Breast epithelium (tissue), 3 donors: ENCODE results near the gene GRIP1.

Experiments used
- CTCF ChIP-seq, 3 donors: fragments of 450-650 bp; IDR thresholded peaks; one replicate each; pipeline ENCODE4 v1.5.1; 2016 to 2017; ENCODE audit warnings: antibody characterized with exemption in 3 of 3, mild to moderate bottlenecking in 3 of 3, moderate library complexity in 3 of 3
- POLR2A ChIP-seq: fragments of 450-650 bp; IDR thresholded peaks from one replicate; pipeline ENCODE4 v1.6.1; 2016; ENCODE audit warnings: antibody characterized with exemption, mild to moderate bottlenecking, moderate library complexity

GRCh38 chr12:66620026-66620425 lies 58.9 kb downstream of the GRIP1 start:
- TF ChIP-seq CTCF (IDR thresholded peaks at IDR 0.05) (no peak), POLR2A (no peak)
